Measurements from ENCODE around the gene ACACB.

The ACACB gene

GRCh38 chr12:109281452-109281851, 165.1 kb downstream of the ACACB start:
- no peak for DNase-seq

- no peak for DNase-seq
These were observed 168.0 kb downstream of the ACACB start for GRCh38 chr12:109284392-109284791.

GRCh38 chr12:109286252-109286651, 169.9 kb downstream of the ACACB start:
- DNase-seq: no peak

DNA sequence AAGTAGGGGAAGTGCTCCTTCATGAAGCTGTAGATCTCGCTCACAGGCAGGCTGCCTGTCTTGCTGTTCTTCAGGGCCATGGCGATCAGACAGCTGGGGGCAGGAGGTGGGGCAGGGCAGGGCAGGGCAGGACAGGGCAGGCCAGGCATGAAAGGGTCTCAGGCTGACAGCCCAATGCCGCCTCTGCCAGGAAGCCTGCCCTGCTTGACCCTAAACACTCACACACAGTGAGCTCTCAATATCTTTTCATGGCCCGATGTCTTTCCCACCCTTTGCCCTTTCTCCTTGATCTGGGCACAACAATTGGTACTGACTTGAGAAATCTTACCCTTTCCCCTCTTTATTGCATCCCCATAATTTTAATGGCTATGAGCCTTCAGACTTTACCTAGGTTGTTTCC, 170.3 kb downstream of the ACACB start:
- DNase-seq: no peak

DNA sequence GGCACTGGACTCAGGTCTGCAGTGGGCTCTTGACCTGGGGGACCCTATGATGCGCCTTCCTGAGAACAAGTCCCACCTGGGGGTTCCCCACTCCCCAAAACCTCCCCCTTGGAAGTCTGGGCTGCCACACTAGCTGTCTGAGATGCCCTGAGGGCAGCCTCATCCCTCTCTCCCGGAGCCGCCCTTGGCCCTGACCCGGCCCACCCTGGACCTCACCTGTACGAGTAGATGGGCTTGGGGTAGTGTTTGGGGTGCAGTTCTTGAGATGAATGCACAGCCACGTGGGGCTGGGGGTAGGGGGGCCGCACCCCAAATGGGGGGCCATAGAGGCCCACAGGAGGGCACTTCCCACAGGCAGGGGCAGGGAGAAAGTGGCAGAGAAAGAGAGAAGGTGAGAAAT, 170.8 kb downstream of the ACACB start:
- no peak for DNase-seq

DNA sequence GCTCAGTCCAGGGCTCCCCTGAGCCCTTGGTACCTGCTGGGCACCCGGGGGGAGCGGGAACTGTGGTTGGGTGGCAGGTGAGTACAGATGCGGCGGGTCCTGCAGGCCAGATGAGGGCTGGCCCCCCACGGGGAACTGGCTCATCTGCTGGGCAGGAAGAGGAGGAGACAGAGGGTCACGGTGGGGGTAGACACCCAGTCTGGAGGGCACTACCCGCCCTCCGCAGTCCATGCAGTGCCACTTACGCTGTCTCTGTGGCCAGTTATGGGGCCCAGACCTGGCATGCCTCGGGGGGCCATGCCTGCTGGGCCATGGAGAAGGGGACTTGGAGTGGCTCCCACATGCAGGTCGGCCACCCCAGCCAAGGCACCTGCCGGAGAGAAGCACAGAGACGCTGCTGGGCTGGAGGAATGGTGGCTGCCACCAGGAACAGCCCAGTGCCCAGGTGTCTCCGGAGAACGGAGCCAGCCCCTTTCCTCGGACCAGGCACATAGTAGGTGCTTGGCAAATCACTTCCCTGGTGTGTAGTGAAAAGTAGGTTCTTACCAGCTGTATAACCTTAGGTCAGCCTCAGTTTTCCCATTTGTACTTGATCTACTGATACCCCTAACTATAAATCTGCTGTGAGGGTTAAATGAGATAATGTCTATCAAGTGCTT, 171.6 kb downstream of the ACACB start:
- DNase-seq: no peak

DNA sequence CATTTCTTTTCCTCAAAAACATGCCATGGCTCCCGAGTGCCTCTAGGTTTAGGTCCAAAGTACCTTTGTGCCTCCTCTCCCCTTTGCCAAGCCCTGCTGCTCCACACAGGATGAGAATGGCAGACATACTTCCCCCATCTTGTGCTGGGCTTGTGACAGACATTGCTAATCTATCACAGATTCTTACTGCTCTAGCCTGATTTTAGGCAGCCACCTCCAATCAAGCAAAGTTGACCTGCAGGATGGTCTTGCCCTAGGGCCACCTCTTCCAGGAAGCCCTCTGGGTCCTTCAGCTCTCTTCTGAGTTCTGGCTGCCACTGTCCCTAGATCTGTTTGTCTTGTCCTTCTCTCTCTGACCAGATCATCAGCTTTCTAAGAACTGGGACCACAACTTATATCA, 172.2 kb downstream of the ACACB start:
- DNase-seq: peak; percentile 7

GRCh38 chr12:109289004-109289403, 172.6 kb downstream of the ACACB start:
- DNase-seq: no peak

DNA sequence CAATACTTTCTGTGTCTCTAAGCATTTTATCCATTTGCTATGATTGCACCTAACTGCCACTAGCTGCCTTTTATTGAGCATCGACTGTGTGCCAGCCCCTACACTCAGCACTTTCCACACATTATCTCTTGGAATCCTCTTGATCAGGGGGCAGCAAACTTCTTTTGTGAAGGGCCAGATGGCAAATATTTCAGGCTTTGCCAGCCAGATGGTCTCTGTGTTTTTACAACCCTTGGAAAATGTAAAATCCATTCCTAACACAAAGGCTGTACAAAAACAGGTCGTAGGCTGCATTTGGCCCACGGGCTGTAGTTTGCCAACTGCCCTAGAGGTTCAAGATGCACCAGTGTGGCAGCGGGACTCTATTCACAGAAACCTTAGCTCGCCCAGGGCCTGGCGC, 173.2 kb downstream of the ACACB start:
- DNase-seq: no peak

DNA sequence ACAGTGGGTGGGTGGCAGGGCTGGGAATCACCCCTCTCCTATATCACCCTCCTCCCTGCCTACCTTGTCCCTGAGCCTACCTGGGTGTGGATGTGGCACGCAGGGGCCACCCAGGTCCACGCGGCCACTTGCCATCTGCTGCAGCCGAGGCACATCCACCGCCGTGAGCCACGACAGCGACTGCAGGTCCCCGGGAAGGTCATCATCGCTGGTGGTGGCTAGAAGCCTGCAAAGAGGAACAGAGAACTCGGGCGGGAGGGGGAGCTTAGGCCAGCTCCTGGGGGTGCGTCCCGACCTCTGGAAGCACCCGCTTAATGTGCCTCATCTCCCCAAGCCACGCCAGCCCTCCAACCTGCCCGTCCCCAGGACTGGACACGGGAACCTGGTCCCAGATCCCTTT, 173.7 kb downstream of the ACACB start:
- DNase-seq: no peak

- no peak for DNase-seq
These were observed 174.7 kb downstream of the ACACB start for GRCh38 chr12:109291117-109291516.

DNA sequence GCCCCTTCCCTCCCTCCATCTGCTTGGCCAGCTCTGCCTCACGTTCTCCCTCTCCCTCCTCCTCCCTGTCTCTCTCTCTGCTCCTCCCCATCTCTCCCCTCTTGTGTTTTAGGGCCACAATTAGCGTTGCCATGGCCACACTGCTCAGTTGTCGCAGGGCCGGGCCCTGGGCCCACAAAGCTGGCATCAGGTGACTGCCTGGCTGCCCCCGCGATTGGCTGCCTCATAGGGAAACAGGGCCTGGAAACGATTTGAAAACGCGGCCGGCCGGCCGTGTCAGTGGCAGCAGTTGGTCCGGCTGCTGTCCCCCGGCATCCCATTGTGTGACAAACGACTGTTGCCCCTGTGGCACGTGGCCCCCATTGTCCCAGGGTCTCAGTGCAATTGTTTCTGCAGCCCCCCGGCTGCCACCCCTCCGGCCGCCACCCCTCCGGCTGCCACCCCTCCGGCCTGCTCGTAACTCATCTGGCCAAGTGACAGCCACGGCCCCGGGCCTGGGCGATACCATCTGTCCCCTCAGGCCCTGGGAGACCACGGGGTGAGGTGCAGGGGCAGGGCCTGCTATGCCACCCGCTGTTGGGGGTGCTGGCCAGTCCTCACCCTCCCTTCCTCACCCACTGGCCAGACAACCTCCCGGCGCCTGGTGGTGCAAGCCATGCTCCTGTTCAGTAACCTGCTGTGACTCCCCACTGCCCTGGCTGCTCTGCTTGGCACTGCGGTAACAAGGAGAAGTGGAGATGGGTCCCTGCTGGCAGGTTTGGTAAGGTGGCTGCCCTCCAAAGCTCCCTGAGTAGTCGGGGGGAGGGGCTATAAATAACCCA, 175.3 kb downstream of the ACACB start:
- DNase-seq: no peak

DNA sequence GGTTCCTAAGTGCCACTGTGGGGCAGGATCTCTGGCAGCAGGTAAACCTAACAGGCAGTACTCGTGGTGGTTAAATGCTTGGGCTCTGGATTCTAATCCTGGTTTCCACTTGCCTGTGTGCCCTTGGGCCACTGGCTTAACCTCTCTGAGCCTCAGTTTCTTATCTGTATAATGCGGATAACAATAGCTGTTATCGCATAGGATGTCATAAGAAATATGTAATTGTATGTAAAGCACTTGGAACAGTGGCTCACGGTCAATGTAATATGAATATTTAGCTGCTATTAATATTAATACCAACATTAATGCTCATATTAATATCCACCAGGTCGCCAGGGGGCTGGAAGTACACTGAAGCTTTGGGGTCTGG, 175.9 kb downstream of the ACACB start:
- no peak for DNase-seq

DNA sequence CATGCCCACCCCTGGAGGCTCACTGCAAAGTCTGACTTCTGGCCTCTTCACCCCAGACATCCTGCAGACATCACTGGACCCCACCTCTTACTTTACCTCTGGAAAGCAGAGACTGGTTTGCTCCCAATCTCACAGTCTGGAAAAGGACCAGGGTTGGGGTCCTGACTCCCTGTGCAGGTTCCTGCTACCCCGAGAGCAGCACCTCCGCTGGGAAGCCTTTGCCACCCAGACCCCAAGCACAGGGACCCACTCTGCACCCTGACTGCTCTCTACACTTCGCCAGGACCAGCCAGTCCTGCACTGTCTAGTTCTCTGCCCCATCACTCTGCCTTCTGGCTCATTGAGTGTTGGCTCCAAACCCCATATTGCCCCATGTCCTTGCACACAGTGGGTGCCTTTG, 176.7 kb downstream of the ACACB start:
- DNase-seq: no peak

GRCh38 chr12:109294286-109294796, 178.0 kb downstream of the ACACB start:
- no peak for DNase-seq

- no peak for DNase-seq
These were observed 179.5 kb downstream of the ACACB start for GRCh38 chr12:109295764-109296425.

DNA sequence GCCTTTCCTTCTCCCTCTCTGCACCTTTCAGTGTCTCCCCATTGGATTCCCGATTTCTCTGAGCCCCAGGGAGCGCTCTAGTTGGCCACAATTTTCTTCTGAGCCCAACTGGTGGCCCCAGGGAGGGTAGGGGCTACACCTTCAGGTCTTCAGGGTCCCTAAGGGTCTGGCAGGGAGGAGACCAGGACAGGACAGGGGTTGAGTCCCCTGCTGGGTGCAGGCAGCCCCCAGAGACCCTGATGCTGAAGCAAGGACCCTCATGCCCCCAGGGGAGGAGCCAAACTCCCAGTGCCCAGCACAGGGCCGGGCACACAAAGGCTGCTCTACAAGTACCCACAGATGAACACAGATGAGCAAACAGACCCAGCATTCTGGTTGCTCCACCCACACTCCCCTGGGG, 180.0 kb downstream of the ACACB start:
- no peak for DNase-seq

GRCh38 chr12:109299849-109300248, 183.5 kb downstream of the ACACB start:
- no peak for DNase-seq

- DNase-seq: no peak
These were observed 185.3 kb downstream of the ACACB start for GRCh38 chr12:109301643-109302168.

DNA sequence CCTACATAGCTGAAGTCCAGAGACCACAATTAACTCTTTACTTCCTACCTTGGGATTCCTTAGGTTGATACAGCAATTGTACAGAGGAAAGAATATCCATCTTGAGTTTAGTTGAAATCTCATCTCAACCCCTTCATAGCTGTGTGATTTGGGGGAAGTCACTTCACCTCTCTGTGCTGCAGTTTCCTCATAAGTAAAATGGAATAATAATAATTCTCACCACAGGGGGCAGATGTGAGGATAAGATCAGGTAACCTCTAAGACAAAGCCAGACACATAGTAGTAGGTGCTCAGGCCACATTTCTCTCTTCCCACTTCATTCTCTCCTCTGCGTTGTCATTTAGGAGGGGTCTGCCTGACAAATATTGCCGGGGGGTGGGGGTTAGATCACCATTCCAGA, 186.0 kb downstream of the ACACB start:
- peak; percentile 35 for DNase-seq

GRCh38 chr12:109302770-109303169, 186.4 kb downstream of the ACACB start:
- DNase-seq: no peak

- DNase-seq: no peak
These were observed 188.1 kb downstream of the ACACB start for GRCh38 chr12:109304485-109304884.

DNA sequence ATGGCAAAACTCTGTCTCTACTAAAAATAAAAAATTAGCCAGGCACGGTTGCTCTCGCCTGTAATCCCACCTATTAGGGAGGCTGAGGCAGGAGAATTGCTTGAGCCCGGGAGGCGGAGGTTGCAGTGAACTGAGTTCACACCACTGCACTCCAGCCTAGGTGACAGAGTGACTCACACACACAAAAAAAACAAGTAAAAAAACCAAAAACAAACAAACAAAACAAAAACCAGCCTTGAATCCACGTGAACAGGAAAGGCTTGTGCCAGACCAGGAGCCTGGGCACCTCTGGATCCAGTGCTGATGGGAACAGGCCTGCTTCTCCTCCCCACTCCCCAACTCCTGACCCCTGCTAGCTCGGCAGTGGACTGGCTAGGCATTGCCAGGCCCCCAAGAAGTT, 189.2 kb downstream of the ACACB start:
- DNase-seq: no peak

DNA sequence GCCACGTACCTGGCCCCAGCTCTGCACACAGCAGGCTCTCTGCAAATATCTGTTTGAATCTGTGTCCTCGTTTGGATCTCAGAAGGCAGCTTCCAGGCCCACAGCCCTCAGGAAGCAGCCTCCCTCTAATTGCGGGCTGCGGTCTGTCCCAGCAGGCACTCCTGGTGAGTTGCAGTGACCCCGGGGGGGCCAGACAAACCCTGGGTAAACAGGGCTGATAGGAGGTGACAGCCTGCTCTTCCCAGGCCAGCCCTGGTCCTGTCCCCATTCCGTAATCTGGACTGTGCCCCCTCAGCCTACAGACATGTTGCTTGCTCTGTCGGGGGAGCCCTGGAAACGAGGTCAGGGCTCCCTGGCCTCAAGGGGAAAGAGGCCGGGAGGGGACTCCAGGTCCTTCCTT, 190.7 kb downstream of the ACACB start:
- no peak for DNase-seq
